NCI-H146 treated with DMSO at 0.1 percent for 48 hours (cell line): ENCODE measurements around the gene SYNE2.
"Not testable (repeated sequence)": the region's sequence is repeated elsewhere in the genome, so short reads cannot be mapped to it uniquely, and the experiment has no call there.

Experiments
- DNase-seq: peaks from one replicate; lab custom pipeline; 2025; ENCODE audit not compliant: unreplicated experiment; lab: John Stamatoyannopoulos, UW

The SYNE2 gene

GRCh38 chr14:63852817-63853731 lies at the start of gene SYNE2:
Gene SYNE2 (plus strand): TSS chr14:63853004. CDS start chr14:63909149, 56,145 bp downstream.
- DNase-seq, result peak; percentile 48

GRCh38 chr14:63803221-63803791 lies 49.5 kb upstream of the SYNE2 start:
- DNase-seq, result not testable (repeated sequence)

DNA sequence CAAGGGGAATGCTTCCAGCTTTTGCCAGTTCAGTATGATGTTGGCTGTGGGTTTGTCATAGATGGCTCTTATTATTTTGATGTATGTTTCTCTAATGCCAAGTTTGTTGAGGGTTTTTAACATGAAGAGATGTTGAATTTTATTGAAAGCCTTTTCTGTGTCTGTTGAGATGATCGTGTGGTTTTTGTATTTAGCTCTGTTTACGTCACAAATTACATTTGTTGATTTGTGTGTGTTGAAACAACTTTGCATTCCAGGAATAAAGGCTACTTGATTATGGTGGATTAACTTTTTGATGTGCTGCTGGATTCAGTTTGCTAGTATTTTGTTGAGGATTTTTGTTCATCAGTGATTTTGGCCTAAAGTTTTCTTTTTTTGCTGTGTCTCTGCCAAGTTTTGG lies 46.7 kb upstream of the SYNE2 start:
- DNase-seq, result not testable (repeated sequence)

GRCh38 chr14:63811692-63812091 lies 41.1 kb upstream of the SYNE2 start:
- DNase-seq, result not testable (repeated sequence)

- DNase-seq, result no peak
Measured at GRCh38 chr14:63833728-63834127, 19.1 kb upstream of the SYNE2 start.

DNA sequence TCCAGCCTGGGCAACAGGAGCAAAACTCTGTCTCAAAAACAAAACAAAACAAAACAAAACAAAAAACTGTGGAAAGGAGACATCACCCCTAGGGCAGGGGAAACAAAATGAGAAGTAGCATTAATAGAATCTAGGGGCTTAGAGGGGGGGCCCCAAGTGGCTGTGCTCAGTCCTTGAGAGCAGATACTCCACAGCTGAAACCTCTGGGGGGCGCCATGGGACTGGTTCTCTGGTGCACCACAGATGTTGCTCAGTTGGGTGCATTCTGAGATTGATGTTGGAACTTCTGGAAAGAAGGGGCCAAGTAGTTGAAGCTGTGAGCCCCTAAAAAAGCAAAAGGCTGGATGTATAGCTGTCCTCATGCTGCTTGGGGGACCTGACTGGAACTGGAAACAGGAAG lies 11.8 kb upstream of the SYNE2 start:
- no peak for DNase-seq

DNA sequence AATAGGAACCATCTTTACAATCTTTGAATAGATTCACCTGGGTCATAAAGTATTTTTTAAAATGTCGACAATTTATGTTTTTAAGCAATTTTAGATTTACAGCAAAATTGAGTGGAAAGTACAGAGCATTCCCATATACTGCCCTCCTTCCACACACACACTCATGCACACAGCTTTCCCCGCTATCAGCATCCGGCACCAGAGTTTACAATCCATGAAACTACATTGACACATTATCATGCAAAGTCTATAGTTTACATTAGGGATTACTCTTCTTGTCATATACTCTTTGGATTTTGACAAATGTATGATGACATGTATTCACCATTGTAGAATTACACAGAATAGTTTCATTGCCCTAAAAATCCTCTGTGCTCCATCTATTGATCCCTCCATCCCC lies 9.0 kb upstream of the SYNE2 start:
- no peak for DNase-seq

DNA sequence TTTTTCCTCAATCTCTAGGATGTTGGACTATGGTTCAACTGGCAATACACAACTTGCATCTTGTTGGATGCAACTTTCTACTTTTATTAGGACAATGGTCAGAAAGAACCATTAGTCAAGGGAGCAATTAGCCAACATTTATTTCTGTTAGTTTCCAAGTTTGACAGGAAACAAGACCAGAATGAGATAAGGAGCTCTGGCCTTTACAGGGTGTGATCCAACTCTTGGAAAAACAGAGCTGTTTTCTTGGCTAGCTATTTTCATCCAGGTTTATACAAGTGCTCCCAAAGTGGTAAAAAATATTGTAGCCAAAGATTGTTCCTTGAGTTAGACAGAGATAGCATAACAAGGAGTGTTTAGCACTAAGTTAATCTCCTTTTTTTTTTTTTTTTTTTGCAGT lies 3.9 kb upstream of the SYNE2 start:
- DNase-seq, result no peak

DNA sequence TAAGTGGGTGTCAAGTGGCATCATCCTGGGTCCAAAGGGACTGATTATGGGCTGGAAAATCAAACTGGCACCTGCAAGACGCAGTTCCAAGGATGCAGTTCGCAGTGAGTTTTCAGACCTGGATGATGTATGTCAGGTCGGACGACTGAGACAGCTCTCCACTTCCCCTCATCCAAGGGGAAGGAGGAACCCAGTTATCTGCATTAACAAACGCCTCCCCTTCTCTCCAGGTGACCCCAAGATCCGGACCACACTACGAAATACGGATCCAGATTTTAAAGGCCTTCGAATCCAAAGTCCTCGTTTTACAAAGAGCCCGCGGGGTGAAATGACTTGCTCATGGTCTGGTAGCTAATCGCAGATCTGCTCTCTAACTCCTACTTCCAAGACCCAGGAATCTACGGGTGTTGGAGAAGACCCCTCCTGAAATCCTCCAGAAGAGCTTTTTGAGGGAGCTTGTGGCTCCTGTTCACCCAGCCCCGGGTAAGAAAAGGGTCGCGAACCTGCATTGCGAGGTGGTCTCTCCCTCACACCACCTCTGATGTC lies 460 bp upstream of the SYNE2 start:
- peak; percentile 48 for DNase-seq

- DNase-seq, result peak; percentile 34
Measured at GRCh38 chr14:63853831-63854293, 1.1 kb downstream of the SYNE2 start.

GRCh38 chr14:63854330-63854729 lies 1.5 kb downstream of the SYNE2 start:
- no peak for DNase-seq

- DNase-seq, result no peak
Measured at GRCh38 chr14:63855281-63855680, 2.5 kb downstream of the SYNE2 start.

DNA sequence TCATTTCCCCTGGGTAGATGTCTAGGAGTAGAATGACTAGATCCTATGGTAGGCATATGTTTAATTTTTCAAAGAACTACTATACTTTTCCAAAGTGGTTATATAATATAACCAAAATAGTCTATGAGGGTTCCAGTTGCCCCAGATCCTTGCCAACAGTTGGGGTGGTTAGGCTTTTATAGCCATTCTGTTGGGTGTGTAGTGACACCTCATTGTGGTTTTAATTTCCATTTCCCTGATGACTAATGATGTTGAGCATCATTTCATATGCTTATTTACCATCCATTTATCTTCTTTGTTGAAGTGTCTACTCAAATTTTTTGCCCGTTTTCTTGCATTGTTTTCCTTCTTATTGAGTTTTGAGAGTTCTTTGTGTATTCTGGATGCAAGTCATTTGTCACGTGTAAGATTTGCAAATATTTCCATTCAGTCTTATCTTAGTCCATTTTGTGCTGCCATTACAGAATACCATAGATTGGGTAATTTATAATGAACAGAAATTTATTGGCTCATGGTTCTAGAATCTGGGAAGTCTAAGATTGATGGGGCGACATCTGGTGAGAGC lies 4.7 kb downstream of the SYNE2 start:
- no peak for DNase-seq

- DNase-seq, result no peak
Measured at GRCh38 chr14:63860146-63860545, 7.3 kb downstream of the SYNE2 start.

- no peak for DNase-seq
Measured at GRCh38 chr14:63862163-63862562, 9.4 kb downstream of the SYNE2 start.

GRCh38 chr14:63863004-63863403 lies 10.2 kb downstream of the SYNE2 start:
- no peak for DNase-seq

DNA sequence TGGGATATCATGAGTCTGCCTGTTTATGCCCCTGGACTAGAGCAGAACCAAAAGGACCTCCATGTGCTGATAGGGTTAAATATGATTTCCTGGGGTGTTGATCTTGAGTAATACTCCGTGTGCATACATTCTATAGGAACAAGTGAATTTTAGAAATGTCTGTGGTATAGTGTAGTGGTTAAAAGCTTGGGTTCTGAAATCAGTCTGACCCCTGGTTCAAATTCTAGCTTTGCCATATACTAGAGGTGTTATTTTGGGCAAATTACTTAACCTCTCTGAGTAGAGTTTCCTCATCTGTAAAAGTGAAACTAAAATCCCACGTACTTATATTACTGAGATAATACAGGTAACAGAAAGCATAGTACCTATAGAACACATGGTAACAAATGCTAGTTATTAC lies 12.0 kb downstream of the SYNE2 start:
- not testable (repeated sequence) for DNase-seq

GRCh38 chr14:63867933-63868921 lies 15.4 kb downstream of the SYNE2 start:
- DNase-seq, result no peak

DNA sequence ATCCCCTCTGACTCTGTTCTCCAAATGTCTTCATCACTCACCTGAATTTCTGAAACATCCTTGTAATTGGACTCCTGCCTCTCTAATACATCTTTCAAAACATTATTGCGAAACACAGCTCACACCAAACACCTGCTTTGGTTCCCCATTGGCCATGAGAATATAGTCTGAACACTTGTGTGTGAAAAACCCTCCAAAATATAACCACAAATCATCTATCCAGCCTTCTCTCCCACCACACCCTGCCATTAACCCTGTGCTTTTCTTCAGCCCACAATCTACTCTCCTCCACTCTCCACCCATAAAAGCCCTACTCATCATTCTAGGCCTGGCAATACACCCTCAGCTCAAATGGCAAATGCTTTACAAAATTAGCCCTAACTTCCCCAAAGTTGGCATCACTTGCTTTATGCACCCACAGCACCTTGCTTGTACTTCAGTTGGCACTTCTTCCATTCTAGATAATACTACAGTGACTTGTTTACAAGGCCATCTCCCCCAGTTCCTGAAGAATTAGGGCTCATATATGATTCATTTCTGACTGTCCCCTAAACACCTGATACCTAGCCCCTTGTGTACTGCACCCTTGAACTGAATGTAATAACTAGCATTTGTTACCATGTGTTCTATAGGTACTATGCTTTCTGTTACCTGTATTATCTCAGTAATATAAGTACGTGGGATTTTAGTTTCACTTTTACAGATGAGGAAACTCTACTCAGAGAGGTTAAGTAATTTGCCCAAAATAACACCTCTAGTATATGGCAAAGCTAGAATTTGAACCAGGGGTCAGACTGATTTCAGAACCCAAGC lies 17.3 kb downstream of the SYNE2 start:
- DNase-seq, result not testable (repeated sequence)

DNA sequence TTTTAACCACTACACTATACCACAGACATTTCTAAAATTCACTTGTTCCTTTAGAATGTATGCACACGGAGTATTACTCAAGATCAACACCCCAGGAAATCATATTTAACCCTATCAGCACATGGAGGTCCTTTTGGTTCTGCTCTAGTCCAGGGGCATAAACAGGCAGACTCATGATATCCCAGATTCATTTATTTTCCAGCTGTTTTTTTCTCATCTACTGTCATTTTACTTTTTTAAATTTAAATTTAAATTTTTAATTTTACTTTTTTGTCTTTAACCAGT lies 17.9 kb downstream of the SYNE2 start:
- DNase-seq, result not testable (repeated sequence)
